Lower leg skin (tissue), 4 donors: ENCODE results near the gene UPF1. TPM values are rescaled to one million over a fixed set of nuclear protein-coding genes. Genes with fewer than 3 reads are reported as not detected.
"Not testable (repeated sequence)": the region's sequence is repeated elsewhere in the genome, so short reads cannot be mapped to it uniquely, and the experiment has no call there.

Experiments
- DNase-seq, 2 donors: peaks; one replicate each; pipeline ENCODE4 v3.0.0-alpha.2; 2019; ENCODE audit warnings: low spot score in 2 of 2
- H3K4me3 ChIP-seq: fragments of 200-600 bp; sonication (generic); 2 replicates; pipeline ENCODE4 v1.5.1; 2017; ENCODE audit warnings: mild to moderate bottlenecking, low read depth; ENCODE audit not compliant: poor library complexity, severe bottlenecking
- CTCF ChIP-seq, 3 donors: fragments of 450-650 bp; IDR thresholded peaks; one replicate each; pipeline ENCODE4 v1.5.1; 2016; ENCODE audit warnings: antibody characterized with exemption in 3 of 3, mild to moderate bottlenecking in 3 of 3, moderate library complexity in 2 of 3
- POLR2A ChIP-seq, 2 donors: fragments of 450-650 bp; IDR thresholded peaks; one replicate each; pipeline ENCODE4 v1.6.1; 2016 to 2017; ENCODE audit warnings: antibody characterized with exemption in 2 of 2, mild to moderate bottlenecking in 1 of 2, moderate library complexity in 1 of 2
- WGBS, 2 donors: methylation state at CpG; one replicate each; pipeline ENCODE4 v1.1.5; 2018; 5-methylcytosine and 5-hydroxymethylcytosine counted together
- intact Hi-C: fragments of 100-400 bp; cut with DNase I; formaldehyde crosslinking; loops from one replicate; pipeline ENCODE4 v1.15.0; 2023; ENCODE audit warnings: low total_unique reads
- total RNA-seq, 4 donors: library from RNA; depleted of rRNA; stranded (reverse); fragments of >200 nt; gene quantifications; one replicate each; pipeline ENCODE4 v1.1.0, GENCODE V29; 2016

Gene UPF1
- total RNA-seq, 4 donors from 2014 or later, result 91.6 to 116 (median 102) TPM

DNA sequence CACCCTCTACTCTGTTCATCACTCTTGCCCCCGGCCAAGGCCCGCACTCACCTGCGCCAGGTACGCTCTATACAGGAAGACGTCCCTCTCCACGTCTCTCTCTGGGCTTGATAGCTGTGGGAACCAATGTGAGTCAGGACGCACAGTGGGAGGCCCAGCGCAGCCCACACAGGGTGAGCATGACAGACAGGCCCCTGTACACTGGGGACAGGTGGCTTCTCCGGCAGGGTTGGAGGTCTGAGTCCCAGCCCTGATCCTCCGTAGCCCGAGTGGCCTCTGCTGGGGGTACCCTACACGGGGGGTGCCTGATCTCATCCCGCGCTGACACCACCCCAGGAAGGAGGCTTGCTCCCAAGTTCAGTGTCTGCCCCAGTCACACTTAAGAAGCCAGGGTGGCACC, 81.2 kb downstream of the UPF1 start:
- DNase-seq, result no peak
- WGBS, 2 donors, result 93 to 96% methylated on average over 11 to 14 of the region's 14 CpGs
- intact Hi-C loops, result no loop called here
- no peak overlapping the region for H3K4me3 ChIP-seq
- TF ChIP-seq POLR2A (IDR thresholded peaks at IDR 0.05) (no peak), CTCF (IDR thresholded peaks at IDR 0.05) (no peak)

GRCh38 chr19:18913466-18913865, 81.7 kb downstream of the UPF1 start:
- intact Hi-C loops, result no loop called here
- no peak overlapping the region for H3K4me3 ChIP-seq
- DNase-seq, result no peak
- WGBS, 2 donors, result 90% methylated on average over 2 of the region's 5 CpGs; no CpG with 5 or more reads in 1 of the 2 donors
- no peak for TF ChIP-seq POLR2A (IDR thresholded peaks at IDR 0.05)
- TF ChIP-seq CTCF (IDR thresholded peaks at IDR 0.05), result no peak

DNA sequence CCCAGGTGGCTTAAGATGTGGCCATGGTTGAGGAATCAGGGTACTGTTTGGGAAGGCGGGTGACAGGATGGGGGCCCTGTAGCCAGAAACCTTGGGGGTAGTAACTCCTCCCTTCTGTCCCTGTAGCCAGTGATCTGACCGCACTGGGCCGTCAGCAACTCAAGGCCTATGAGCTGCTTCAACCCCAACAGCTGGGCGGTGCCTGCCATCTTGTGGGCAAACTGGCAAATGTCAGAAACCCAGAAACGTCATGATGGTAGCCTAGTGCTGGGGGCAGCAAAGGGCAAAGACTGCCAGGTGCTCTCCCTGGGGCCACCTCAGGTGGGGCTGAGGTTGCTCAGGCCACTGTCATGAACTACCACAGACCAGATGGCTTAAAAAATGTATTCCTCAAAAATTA, 83.9 kb downstream of the UPF1 start:
- intact Hi-C loops, result no loop called here
- no peak overlapping the region for H3K4me3 ChIP-seq
- no peak for DNase-seq
- TF ChIP-seq CTCF (IDR thresholded peaks at IDR 0.05), result no peak
- no peak for TF ChIP-seq POLR2A (IDR thresholded peaks at IDR 0.05)
- 48 to 57% methylated on average over 5 of the region's 5 CpGs for WGBS, 2 donors

DNA sequence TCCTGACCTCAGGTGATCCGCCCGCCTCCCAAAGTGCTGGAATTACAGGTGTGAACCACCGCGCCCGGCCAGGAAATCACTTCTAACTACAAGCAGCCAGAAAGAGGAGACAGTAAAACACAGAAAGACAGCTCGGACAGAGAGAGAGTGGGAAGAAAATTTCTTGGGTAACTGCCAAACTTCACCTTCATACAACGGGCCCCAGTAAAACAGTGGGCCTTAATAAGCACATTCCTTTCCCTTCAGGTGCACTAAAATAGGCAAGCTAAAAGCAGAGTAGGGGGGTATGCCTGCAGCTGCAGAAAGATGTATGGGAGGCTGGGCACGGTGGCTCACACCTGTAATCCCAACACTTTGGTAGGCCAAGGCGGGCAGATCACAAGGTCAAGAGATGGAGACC, 85.8 kb downstream of the UPF1 start:
- 82 to 86% methylated on average over 9 of the region's 9 CpGs for WGBS, 2 donors
- intact Hi-C loops, H3K4me3 ChIP-seq, DNase-seq: not testable (repeated sequence)

Other genes starting within 250 kb of the UPF1 start
- 100 to 1,000 TPM in 3 of 4 donors, 10 to 100 TPM in 1; 91.8 to 119 (median 107) TPM for gene REX1BD, start 243.2 kb upstream of the UPF1 start, total RNA-seq
- gene CRLF1, start 225.2 kb upstream of the UPF1 start, total RNA-seq, result 10 to 100 TPM; 27.7 to 90.8 (median 40.1) TPM
- gene TMEM59L, start 219.1 kb upstream of the UPF1 start, total RNA-seq, result under 1 TPM in 3 of 4 donors, not detected in 1; 0.46 to 0.63 (median 0.52) TPM
- 10 to 100 TPM in 3 of 4 donors, 1 to 10 TPM in 1; 7.9 to 23.2 (median 18.2) TPM for gene KLHL26, start 194.9 kb upstream of the UPF1 start, total RNA-seq
- 1 to 10 TPM; 2.1 to 5.5 (median 4.2) TPM for gene CRTC1, start 148.3 kb upstream of the UPF1 start, total RNA-seq
- gene COMP, start 40.7 kb upstream of the UPF1 start, total RNA-seq, result 10 to 100 TPM; 12.6 to 18.3 (median 14.9) TPM
- gene CERS1, start 64.2 kb downstream of the UPF1 start, total RNA-seq, result under 1 TPM in 2 of 4 donors, not detected in 2; 0.39 to 0.57 TPM
- gene COPE, start 87.4 kb downstream of the UPF1 start, total RNA-seq, result 100 to 1,000 TPM; 173 to 238 (median 197) TPM
- gene DDX49, start 87.8 kb downstream of the UPF1 start, total RNA-seq, result 10 to 100 TPM; 50.0 to 87.7 (median 65.5) TPM
- 10 to 100 TPM; 32.3 to 49.5 (median 37.2) TPM for gene HOMER3, start 109.3 kb downstream of the UPF1 start, total RNA-seq
- gene SUGP2, start 201.6 kb downstream of the UPF1 start, total RNA-seq, result 10 to 100 TPM; 16.2 to 29.8 (median 20.8) TPM
- gene ARMC6, start 201.6 kb downstream of the UPF1 start, total RNA-seq, result 10 to 100 TPM; 11.3 to 41.0 (median 21.9) TPM
- gene SLC25A42, start 232.0 kb downstream of the UPF1 start, total RNA-seq, result 10 to 100 TPM in 1 of 4 donors, 1 to 10 TPM in 3; 4.6 to 13.9 (median 7.4) TPM